ENCODE data around the gene GNA15.

- TF ChIP-seq CTCF (conservative IDR thresholded peaks at IDR 0.05 in 1 of 2, IDR thresholded peaks at IDR 0.05 in 1 of 2; ENCODE audit: low read depth in 1 of 2, low read length in 2 of 2): no peak
- no peak for TF ChIP-seq EZH2 (IDR thresholded peaks at IDR 0.05; ENCODE audit: low read length, missing control alignments)
Observed at GRCh38 chr19:3192228-3192635, 56.4 kb downstream of the GNA15 start.
